Neural progenitor cell (in vitro differentiated cells): ENCODE results near the gene PNPLA5.

ENCODE experiments used
- CTCF ChIP-seq: fragments of 200-600 bp; sonication (generic); IDR thresholded peaks from 2 replicates; pipeline ENCODE4 v1.5.1; 2017; ENCODE audit warnings: antibody characterized with exemption, mild to moderate bottlenecking
- EZH2 ChIP-seq: fragments of 200-600 bp; sonication (generic); IDR thresholded peaks from 2 replicates; pipeline ENCODE4 v1.6.1; 2017; ENCODE audit warnings: antibody characterized with exemption, mild to moderate bottlenecking, moderate library complexity
- EZH2phosphoT487 ChIP-seq: fragments of 200-600 bp; sonication (generic); IDR thresholded peaks from 2 replicates; pipeline ENCODE4 v1.6.1; 2017; ENCODE audit warnings: antibody characterized with exemption

- TF ChIP-seq CTCF (no peak), EZH2 (no peak), EZH2phosphoT487 (no peak)
Measured at GRCh38 chr22:43880541-43880991, 11.2 kb downstream of the PNPLA5 start.
